Right atrium auricular region (tissue), 2 donors: Measurements from ENCODE around the gene DDT. TPM values are rescaled to one million over a fixed set of nuclear protein-coding genes. Genes with fewer than 3 reads are reported as not detected.
"Not testable (repeated sequence)": the region's sequence is repeated elsewhere in the genome, so short reads cannot be mapped to it uniquely, and the experiment has no call there.

Experiments
- DNase-seq: peaks from one replicate; pipeline ENCODE4 v3.0.0-alpha.2; 2019; ENCODE audit warnings: low spot score
- H3K27ac ChIP-seq, 2 donors: fragments of 200-600 bp; sonication (generic); 1 replicate in 1 of 2; 2 replicates in 1 of 2; pipeline ENCODE4 v1.5.1; 2016 to 2019
- H3K27me3 ChIP-seq, 2 donors: fragments of 200-600 bp; sonication (generic); one replicate each; pipeline versions ENCODE4 v1.5.1 to v1.6.0; 2017 to 2019
- H3K36me3 ChIP-seq: fragments of 200-600 bp; sonication (generic); one replicate; pipeline ENCODE4 v1.5.1; 2016
- H3K4me1 ChIP-seq, 2 donors: fragments of 200-600 bp; sonication (generic); one replicate each; pipeline versions ENCODE4 v1.5.1 to v1.6.0; 2017 to 2019
- H3K4me3 ChIP-seq, 2 donors: fragments of 200-600 bp; sonication (generic); 1 replicate in 1 of 2; 2 replicates in 1 of 2; pipeline ENCODE4 v1.5.1; 2017 to 2019; ENCODE audit warnings: mild to moderate bottlenecking in 1 of 2, moderate library complexity in 1 of 2
- H3K9me3 ChIP-seq, 2 donors: fragments of 200-600 bp; sonication (generic); one replicate each; pipeline ENCODE4 v1.5.1; 2019
- CTCF ChIP-seq, 2 donors: fragments of 200-600 bp; sonication (generic); IDR thresholded peaks; one replicate each; pipeline ENCODE4 v1.5.1; 2019; ENCODE audit warnings: antibody characterized with exemption in 2 of 2
- total RNA-seq, 2 donors: library from RNA; depleted of rRNA; stranded (reverse); fragments of >200 nt; gene quantifications; one replicate each; pipeline ENCODE4 v1.1.0, GENCODE V29; 2016

DDT gene
- total RNA-seq, 2 donors from 2014 or later = 147 to 153 TPM

- Histone ChIP-seq H3K4me1 (peaks cover 0 to 10% of the 10 kb centered on the region in 2 donors), H3K36me3 (no peaks in the 10 kb centered on the region), H3K4me3 (no peak overlapping the region), H3K9me3 (no peaks in the 10 kb centered on the region), H3K27me3 (no peaks in the 10 kb centered on the region), H3K27ac (no peak overlapping the region)
- DNase-seq = no peak
- TF ChIP-seq CTCF (IDR thresholded peaks at IDR 0.05) = no peak
These were observed 27.1 kb upstream of the DDT start for GRCh38 chr22:24001314-24001713.

DNA sequence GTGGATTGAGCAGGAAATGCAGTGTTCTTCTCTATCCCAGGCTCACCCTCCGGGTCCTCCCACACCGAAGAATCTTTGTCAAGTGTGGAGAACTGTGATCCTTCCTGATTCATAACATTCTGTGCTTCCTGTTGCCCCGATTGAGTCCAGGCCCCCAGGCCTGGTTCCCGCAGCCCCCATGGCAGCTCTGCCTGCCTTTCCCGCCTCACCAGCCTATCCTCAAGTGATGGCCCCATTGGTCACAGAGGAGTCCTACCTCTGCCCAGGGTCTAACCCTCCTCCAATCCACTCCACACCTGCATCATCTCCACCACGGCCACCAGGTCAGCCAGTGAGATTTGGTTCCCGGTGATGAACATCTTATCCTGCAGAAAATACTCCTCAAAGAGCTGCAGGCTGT, 25.5 kb upstream of the DDT start:
- H3K4me3 ChIP-seq, H3K4me1 ChIP-seq, H3K27me3 ChIP-seq, H3K36me3 ChIP-seq, H3K27ac ChIP-seq, DNase-seq, H3K9me3 ChIP-seq: not testable (repeated sequence)

- H3K27ac ChIP-seq = no peak overlapping the region
- TF ChIP-seq CTCF (IDR thresholded peaks at IDR 0.05) = no peak
- H3K36me3 ChIP-seq = no peaks in the 10 kb centered on the region
- DNase-seq = no peak
- no peaks in the 10 kb centered on the region for H3K9me3 ChIP-seq
- no peak overlapping the region for H3K4me3 ChIP-seq
- H3K4me1 ChIP-seq = no peaks in the 10 kb centered on the region
- H3K27me3 ChIP-seq = no peaks in the 10 kb centered on the region
These were observed 22.9 kb upstream of the DDT start for GRCh38 chr22:23997092-23997491.

- not testable (repeated sequence) for H3K36me3 ChIP-seq, H3K27me3 ChIP-seq, H3K4me1 ChIP-seq, H3K27ac ChIP-seq, H3K4me3 ChIP-seq, H3K9me3 ChIP-seq, DNase-seq
These were observed 19.4 kb upstream of the DDT start for GRCh38 chr22:23993581-23994177.

- not testable (repeated sequence) for H3K36me3 ChIP-seq, H3K27me3 ChIP-seq, H3K4me3 ChIP-seq, H3K9me3 ChIP-seq, H3K4me1 ChIP-seq, DNase-seq, H3K27ac ChIP-seq
These were observed 18.8 kb upstream of the DDT start for GRCh38 chr22:23993080-23993479.

DNA sequence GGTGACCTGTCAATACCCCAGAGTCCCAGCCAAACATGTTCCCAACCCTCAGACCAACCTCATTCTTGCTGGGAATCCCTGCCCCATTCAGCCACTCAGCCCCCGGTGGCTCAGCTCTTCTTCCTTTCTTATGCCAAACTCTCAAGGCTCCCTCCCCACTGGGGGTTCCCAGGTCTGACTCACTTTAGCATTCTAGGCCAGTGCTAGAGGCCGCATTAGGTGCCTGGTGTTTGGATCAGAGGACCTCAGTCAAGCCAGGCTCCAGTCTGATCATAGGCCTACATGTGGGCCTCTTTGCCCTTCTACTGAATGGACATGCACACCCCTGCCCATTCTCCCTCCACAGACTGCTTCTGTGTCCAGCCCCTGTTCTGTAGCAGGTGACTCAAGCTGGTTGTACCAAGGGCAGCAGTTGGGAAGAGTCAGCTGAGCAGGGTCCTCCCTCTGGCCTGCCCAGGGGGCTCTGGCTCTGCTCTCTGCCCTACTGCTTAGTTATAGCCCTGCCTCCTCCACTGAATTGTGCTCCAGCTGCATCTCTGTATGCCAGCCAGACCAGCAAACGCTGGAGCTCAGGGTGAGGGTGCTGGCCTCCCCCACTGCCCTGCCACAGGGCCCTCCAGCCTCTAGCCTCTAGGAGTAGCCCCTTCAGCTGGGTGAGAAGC, 15.5 kb upstream of the DDT start:
- not testable (repeated sequence) for H3K27ac ChIP-seq, H3K9me3 ChIP-seq, H3K27me3 ChIP-seq, H3K36me3 ChIP-seq, DNase-seq, H3K4me1 ChIP-seq, H3K4me3 ChIP-seq

DNA sequence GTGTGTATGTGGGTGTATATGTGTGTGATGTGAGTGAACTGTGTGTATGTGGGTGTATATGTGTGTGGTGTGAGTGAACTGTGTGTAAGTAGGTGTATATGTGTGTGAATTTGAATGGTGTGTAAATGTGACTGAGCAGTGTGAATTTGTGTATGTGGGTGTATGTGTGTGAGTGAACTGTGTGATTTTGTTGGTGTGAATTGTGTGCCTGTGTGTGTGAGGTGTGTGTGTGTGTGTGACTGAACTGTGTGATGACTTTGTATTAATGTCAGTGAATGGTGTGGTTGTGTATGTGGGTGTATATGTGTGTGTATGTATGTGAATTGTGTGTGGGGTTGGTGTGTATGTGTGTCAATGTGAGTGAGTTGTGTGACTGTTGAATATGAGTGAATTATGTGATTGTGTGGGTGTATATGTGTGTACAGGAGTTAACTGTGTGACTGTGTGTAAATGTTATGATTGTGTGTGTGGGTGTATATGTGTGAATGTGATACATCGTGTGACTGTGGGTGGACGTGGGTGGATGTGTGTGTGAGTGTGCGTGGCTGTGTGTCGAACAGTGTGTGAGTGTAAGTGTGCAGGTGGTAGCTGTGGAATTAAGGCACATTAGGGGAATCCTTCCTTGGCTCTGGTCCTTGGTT, 12.4 kb upstream of the DDT start:
- H3K36me3 ChIP-seq, H3K4me1 ChIP-seq, H3K27me3 ChIP-seq, DNase-seq, H3K4me3 ChIP-seq, H3K9me3 ChIP-seq, H3K27ac ChIP-seq: not testable (repeated sequence)

DNA sequence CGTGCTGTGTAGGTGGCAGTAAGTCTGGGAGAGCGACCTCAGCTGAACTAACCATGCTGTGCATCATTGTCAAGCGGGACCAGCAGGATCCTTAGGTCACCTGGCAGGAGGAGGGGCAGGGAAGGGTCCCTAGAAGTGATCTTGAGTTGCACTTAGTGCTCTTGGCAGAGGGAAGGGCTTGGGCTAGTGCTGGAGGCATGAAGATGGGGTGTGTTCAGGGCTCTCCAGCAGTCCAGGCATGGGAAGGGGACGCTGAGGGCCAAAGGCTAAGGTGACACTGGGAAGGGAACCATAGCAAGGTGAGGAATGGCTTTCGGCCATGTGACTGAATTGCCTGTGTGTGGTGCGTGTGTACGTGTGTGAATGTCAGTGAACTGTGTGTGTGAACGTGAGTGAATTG, 11.8 kb upstream of the DDT start:
- H3K36me3 ChIP-seq, H3K27ac ChIP-seq, H3K4me3 ChIP-seq, H3K27me3 ChIP-seq, DNase-seq, H3K4me1 ChIP-seq, H3K9me3 ChIP-seq: not testable (repeated sequence)

- TF ChIP-seq CTCF (IDR thresholded peaks at IDR 0.05) = peak in 1 of 2 donors; percentile 62
- Histone ChIP-seq H3K4me1 (no peaks in the 10 kb centered on the region), H3K27ac (no peak overlapping the region), H3K36me3 (no peaks in the 10 kb centered on the region), H3K9me3 (no peaks in the 10 kb centered on the region), H3K27me3 (no peaks in the 10 kb centered on the region), H3K4me3 (no peak overlapping the region)
- no peak for DNase-seq
These were observed 10.2 kb upstream of the DDT start for GRCh38 chr22:23984430-23984829.

- H3K27ac ChIP-seq, H3K27me3 ChIP-seq, H3K9me3 ChIP-seq, H3K36me3 ChIP-seq, DNase-seq, H3K4me1 ChIP-seq: not testable (repeated sequence)
- peak overlapping the region in 1 of 2 donors; percentile 27 for H3K4me3 ChIP-seq
These were observed 6.3 kb upstream of the DDT start for GRCh38 chr22:23980567-23980966.

- not testable (repeated sequence) for H3K27me3 ChIP-seq, H3K4me1 ChIP-seq, H3K27ac ChIP-seq, DNase-seq, H3K36me3 ChIP-seq, H3K9me3 ChIP-seq
- H3K4me3 ChIP-seq = peak within 1 kb of the TSS in 1 of 2 donors; percentile 27
These were observed 5.5 kb upstream of the DDT start, which contains the start of gene GSTT2 for GRCh38 chr22:23979557-23980240. GSTT2 (plus strand) TSS chr22:23980134.
